Effector CD4-positive, alpha-beta T cell (primary cell): Measurements from ENCODE around the gene PMS1.
"Not testable (repeated sequence)": the region's sequence is repeated elsewhere in the genome, so short reads cannot be mapped to it uniquely, and the experiment has no call there.

ENCODE experiments used
- DNase-seq: peaks from one replicate; pipeline ENCODE4 v3.0.0-alpha.2; 2020

Gene PMS1

DNA sequence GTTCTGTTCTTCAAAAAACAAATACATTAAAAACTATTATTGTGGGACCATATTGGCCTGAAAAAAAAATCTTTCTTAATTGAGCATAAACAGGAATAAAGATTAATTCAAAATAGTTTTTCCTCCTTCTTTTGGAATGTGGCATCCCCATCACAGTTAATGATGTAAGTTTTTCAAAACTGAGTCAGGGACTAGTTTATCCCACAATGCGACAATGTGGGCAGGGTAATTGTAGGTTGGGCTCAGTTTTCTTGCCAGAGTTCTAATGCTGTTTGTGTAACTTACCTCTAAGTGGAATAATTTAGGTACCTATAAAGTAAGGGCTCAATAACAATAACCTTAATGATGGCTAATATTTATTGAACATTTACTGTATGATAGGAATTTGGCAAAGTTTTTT is 82.0 kb downstream of the PMS1 start:
- no peak for DNase-seq

DNA sequence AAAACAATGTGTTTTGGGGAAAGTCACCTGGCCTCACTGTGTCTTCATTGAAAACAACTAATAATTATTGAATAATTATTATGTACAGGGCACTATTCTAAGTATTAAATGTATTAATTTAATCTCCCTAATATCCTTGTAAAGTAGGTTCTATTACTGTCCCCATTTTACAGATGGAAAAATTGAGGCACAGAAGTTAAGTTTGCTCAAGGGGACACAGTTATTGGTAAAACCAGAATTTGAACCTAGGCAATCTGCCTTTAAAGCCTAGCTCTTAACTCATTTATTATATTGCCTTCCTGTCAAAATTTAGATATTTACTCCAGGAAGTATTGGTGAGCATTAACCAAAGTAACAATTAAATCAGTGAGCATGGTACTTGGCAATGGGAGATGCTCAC is 84.6 kb downstream of the PMS1 start:
- no peak for DNase-seq

DNA sequence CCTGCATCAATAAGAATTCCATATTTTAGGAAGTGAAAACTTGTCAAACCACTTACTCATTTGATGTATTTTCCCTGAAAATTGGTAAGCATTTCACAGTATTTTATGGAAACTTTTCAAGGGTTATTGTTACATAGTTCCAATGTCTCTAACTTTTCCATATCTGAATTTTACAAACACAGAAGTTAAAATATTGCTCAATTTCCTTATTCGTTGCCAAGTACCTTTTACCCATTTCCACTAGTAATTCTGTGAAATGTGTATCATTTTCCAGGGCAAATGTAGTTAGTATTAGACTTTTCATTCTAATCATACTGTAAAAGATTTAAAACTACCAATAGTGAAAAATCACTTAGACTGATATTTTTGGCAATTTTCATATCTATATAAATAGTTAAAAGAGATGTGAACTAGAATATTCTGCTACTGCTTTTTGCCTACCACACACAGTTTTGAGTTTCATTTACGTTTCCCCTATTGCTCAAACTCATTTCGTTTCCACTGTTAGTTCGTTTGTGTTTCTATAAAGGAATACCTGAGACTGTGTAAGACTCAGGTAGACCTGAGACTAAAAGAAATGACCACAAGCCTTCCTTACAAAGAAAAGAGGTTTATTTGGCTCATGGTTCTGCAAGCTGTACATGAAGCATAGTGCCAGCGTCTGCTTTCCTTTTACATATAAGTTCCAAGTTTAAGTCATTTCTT is 86.3 kb downstream of the PMS1 start:
- DNase-seq, result no peak

DNA sequence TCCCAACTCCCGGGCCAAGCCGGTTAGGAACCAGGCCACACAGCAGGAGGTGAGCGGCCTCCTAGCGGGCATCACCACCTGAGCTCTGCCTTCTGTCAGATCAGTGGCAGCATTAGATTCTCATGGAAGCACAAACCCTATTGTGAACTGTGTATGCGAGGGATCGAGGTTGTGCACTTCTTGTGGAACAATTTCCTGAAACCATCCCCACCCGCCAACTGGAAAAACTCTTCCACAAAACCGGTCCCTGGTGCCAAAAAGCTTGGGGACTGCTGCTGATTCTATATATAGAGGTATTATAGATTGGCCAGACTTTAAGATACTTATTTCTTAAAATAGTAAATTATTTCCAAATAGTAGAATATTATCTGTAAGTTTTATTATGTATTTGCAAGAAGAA is 89.4 kb downstream of the PMS1 start:
- no peak for DNase-seq

DNA sequence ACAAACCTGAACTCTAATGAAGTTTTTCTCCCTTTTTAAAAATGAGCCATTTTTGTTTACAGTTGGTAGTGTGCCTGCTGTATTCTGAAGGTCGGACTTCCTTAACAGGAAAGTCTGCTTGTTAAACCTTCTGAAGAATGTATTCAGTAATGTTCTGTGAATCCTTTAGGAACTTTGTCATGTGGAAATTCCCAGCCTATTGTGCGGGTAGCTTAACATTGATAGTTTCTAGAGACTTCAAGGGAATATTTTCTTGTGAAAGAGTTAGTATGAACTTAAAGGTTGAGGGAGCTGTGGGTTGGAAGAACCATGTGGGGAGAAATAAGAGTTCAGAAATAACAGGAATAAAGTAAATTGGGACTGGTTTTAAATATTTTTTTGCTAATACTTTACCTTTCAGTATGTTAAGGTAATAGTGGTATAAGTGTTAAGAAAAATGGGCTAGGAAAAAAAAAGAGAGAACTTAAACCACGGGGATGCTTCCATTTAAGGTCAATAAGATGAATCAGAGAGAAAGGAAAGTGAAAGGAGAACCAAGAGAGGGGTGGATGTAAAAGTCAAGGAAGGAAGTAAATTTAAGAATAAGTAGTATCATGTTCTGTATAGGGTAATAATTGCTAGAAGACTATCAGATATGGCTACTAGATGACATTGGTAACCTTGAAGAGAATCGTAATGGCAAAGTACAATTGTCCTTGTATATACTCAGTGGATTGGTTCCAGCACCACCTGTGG is 90.5 kb downstream of the PMS1 start:
- DNase-seq, result no peak

DNA sequence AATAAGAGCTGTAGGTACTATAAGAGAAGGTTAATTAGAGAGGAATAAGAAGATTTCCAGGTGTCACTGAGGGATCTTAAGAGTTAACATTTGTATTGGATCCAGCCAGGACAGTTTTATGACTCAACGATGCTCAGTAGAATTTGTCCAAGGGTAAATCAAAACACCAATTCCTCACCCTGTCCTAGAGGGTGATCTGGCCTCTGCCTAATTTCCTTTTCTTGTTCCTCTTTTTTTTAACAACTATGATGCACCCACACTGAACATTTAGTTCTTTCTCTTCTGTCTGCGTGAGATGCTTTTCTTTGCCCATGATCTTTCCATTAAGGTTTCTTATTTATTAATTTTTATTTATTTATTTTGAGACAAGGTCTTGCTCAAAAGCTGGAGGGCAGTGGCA is 92.0 kb downstream of the PMS1 start:
- no peak for DNase-seq

DNA sequence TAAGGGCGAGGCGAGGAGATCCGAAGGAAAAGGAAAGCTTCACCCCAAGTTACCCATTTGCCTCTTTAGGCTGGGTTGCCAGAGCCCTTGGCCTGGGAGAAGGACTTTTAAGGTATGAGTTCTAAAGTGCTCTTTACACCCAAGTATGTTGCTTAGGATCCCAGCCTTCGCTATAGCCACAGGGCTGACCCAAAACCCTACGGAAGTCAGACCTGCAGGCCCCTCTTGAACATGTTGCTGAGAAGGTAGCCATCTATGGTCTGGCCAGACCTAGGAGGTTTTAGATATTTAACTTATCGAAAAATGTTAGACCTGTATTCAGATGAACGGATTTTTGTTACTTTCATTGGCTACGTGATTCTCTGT is 95.4 kb downstream of the PMS1 start:
- DNase-seq, result no peak

DNA sequence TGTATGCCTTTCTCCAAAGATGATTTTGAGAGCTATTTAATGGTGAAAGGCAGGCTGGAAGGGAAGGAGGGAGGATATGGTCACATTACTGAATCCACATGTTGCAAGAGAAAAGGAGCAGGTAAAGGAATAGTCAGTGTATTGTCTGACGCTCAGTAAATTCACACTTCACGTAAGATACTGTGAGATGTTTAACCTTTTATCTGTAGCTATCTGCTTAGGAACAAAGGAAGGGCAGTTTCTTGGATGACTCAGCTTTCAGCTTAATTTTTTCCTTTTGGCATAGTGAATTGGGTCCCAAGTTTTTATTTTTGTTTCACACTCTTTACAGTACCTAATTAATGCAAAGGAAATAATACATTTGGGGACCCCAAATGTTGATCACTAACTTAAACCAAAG is 96.2 kb downstream of the PMS1 start:
- DNase-seq, result no peak

DNA sequence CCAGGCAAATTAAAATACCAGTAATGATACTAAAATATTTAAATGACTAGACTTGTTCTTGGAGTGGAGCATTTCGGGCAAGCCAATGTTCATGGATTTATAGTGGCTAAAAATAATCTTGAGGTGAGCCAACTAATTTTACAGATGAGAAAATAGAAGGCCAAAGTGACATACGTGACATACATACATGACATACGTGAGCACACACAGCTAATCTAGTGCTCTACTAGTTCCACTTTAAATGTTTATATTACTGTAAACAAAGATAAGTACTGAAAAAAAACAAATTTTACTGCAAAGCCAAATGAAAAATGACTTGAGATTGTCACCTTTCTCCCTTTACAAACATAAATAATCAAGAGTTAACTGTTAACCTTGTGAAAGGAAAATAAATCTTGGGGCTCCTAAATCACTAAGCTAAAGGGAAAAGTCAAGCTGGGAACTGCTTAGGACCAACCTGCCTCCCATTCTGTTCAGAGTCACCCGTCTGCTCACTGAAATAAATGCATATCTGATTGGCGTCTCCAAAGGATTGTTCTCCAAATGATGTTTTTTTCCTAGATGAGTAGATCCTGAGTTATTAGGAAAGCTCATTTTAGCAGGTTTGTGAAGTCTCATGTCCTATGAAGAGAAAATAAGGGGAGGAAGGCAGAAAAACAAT is 96.7 kb downstream of the PMS1 start:
- no peak for DNase-seq

DNA sequence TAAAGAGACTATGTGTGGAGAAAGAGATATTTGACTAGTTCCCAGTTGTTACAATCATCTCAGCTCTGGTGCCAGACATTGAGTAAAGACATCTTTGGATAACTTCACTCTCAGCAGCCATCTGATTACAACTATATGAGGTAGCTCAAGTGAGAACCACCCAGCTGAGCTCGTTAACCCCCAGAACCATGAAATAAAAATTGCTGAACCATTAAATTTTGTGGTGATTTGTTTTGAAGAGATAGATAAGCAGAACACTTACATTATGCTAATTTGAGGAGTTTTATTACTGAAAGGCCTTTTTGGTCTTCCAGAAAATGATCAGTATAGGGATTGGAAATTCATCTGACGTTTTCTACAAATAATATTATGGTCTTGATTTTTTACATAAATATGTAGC is 101.1 kb downstream of the PMS1 start:
- DNase-seq, result no peak

DNA sequence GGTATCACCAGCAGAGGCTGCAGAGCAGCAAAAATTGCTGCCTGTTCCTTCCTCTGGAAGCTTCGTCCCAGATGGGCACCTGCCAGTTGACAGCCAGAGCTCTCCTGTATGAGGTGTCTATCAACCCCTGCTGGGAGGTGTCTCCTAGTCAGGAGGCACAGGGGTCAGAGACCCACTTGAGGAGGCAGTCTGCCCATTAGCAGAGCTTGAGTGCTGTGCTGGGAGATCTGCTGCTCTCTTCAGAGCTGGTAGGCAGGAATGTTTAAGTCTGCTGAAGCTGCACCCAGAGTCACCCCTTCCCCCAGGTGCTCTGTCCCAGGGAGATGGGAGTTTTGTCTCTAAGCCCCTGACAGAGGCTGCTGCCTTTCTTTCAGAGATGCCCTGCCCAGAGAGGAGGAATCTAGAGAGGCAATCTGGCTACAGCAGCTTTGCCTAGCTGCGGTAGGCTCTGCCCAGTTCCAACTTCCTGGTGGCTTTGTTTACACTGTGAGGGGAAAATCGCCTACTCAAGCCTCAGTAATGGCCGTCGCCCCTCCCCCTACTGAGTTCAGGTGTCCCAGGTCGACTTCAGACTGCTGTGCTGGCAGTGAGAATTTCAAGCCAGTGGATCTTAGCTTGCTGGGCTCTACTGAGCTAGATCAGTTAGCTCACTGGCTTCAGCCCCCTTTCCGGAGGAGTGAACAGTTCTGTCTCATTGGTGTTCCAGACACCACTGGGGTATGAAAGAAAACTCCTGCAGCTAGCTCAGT is 108.5 kb downstream of the PMS1 start:
- not testable (repeated sequence) for DNase-seq

DNA sequence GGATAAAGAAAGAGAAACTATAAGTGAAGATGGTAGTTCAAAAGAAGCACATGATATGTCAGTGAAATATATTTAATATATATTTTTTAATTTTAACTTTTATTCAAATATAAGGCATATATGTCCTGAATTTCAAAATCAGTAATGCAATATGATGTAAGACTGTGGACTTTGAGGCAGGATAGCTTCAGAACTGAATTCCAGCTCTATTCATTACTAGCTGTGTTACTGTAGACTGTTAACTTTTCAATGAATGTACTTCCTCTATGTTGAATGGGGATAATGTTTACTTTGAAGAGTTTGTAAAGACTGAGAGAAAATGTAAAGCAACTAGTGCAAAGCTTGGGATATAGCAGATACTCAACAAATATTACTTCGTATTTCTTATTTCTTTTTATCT is 112.6 kb downstream of the PMS1 start:
- DNase-seq, result no peak

DNA sequence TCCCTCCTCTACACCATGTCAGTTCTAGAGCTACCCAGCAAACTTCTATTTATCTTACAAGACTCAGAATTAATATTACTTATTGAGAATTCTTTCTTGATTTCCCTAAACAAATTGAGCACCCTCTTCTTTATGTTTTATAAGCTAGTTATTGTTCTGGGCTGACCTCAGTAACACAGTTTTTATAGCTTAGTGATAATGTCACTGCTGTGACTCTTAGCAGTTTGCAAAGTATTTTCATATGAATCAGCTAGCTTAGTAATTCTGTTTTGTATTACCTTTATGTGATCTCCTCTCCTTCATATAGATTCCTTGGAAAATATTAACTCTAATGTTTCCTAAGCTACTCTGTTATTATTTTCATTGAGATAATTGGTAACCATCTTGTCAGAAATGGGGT is 114.9 kb downstream of the PMS1 start:
- DNase-seq, result no peak

DNA sequence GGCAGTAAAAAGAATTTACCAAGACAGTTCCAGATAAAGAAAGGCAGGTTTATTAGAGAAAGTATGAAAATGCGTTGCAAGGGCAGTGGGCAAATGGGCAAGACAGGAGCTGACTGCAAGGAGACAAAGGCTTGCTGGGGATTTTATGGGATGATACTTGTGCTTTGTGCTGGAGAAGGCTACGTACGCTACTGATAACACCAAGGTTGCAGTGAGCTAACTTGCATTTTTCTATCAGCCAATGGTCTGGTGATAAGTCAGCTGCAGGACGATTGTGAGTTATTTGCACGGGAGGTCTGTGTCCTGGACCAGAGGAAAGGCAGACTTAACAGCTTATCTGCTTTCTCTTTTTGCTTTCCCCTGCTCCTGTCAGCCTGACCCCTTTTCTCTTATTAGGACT is 116.5 kb downstream of the PMS1 start:
- no peak for DNase-seq

DNA sequence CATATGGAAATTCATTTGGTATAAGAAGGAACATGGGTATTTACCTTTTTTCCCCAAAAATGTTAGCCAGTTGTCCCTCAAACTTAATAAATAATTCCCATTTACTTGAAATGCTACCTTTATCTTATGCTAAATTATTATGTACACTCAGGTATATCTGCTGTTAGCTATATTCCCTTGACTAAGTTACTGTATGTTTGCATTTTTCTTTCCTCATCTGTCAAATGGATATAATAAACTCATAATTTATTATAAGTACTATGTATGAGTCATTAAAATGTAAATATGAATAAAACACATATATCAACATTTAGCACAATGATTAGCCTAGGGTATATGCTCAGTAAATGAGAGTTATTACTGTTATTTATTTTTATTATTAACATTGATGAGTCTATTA is 117.4 kb downstream of the PMS1 start:
- DNase-seq, result no peak

DNA sequence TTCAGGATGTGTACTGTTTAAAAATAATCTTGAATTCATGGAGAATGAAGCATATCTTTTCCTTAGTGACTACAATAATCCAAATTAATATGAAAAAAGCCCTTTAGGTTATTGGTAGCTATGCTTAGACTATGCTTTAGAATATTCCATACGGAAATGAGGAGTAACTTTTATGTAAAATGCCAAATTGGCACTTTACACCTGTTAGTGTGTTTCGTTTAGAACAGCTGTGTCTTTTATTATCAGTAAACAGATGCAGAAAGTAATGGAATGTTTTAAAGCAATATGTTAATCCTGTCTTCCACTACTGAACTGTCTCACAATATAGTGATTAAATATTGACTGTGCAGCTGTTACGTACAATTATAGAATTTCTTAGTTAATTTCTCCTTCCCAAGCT is 129.6 kb downstream of the PMS1 start:
- DNase-seq, result no peak

DNA sequence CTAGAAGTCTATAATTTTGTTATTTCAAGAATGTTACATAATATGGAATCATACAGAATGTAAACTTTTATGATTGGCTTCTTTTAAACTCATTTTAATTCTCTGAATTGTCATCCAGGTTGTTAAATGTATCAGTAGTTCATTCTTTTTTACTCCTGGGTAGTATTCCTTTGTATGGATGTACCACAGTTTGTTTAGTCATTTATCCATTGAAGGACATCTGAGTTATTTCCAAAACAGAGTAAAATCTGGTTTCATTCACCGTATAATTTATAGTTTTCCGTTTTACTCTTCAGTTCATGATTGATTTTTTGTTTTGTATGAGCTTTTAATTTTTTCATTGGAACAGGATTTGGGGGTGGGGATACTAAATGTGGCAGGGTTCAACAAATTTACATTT is 132.4 kb downstream of the PMS1 start:
- no peak for DNase-seq
